AG04450 (cell line): ENCODE measurements around the gene RGS7. TPM values are rescaled to one million over a fixed set of nuclear protein-coding genes. Genes with fewer than 3 reads are reported as not detected.
"Not testable (repeated sequence)": the region's sequence is repeated elsewhere in the genome, so short reads cannot be mapped to it uniquely, and the experiment has no call there.

Source experiments
- CTCF ChIA-PET: fragments of 300-600, 350-600 bp; formaldehyde crosslinking; extraction: SDS; loops from one replicate; lab custom pipeline; 2022; ENCODE audit warnings: antibody characterized with exemption, inconsistent platforms; lab: Charles Lee
- POLR2A ChIA-PET: fragments of 350-600 bp; formaldehyde crosslinking; extraction: SDS; loops from one replicate; lab custom pipeline; 2021; ENCODE audit warnings: antibody characterized with exemption, inconsistent platforms; lab: Yijun Ruan, JAX
- DNase-seq: peaks from one replicate; pipeline ENCODE4 v3.0.0-alpha.2; 2011; ENCODE audit warnings: low read depth, low spot score
- H3K27ac ChIP-seq: one replicate; pipeline ENCODE4 v1.5.1; 2012; ENCODE audit warnings: low read depth, low read length, control low read depth
- H3K27me3 ChIP-seq: one replicate; pipeline ENCODE4 v1.6.0; 2012; ENCODE audit warnings: low read length; ENCODE audit not compliant: control insufficient read depth, insufficient read depth
- H3K4me3 ChIP-seq: 2 replicates; pipeline ENCODE4 v1.5.1; 2011; ENCODE audit warnings: mild to moderate bottlenecking, low read depth, low read length, control low read depth
- H3K9me3 ChIP-seq: 2 replicates; pipeline ENCODE4 v1.5.1; 2012; ENCODE audit warnings: low read length; ENCODE audit not compliant: control insufficient read depth, insufficient read depth
- CTCF ChIP-seq: IDR thresholded peaks from 2 replicates; pipeline ENCODE4 v1.5.1; 2011; ENCODE audit warnings: low read depth, low read length, control low read depth, inconsistent platforms
- polyA plus RNA-seq: library from polyadenylated mRNA; depleted of rRNA; stranded (reverse); fragments of >200 nt; gene quantifications from 2 replicates; pipeline ENCODE4 v1.2.3, GENCODE V29; 2011

The RGS7 gene
- polyA plus RNA-seq, 1 experiment: 0.29 TPM

- no peaks in the 10 kb centered on the region for H3K27me3 ChIP-seq
- TF ChIP-seq CTCF: no peak
- no peak overlapping the region for H3K27ac ChIP-seq
- POLR2A ChIA-PET: no interaction called here
- CTCF ChIA-PET: no interaction called here
- DNase-seq: no peak
- no peak overlapping the region for H3K4me3 ChIP-seq
- H3K9me3 ChIP-seq: peaks cover 7% of the 10 kb centered on the region
These were observed 57.7 kb downstream of the RGS7 start for GRCh38 chr1:241299347-241299746.

GRCh38 chr1:241292973-241293372 is 64.0 kb downstream of the RGS7 start:
- H3K27ac ChIP-seq: no peak overlapping the region
- H3K9me3 ChIP-seq: no peaks in the 10 kb centered on the region
- DNase-seq: no peak
- TF ChIP-seq CTCF: no peak
- no peak overlapping the region for H3K4me3 ChIP-seq
- ChIA-PET POLR2A (no interaction called here), CTCF (no interaction called here)
- no peaks in the 10 kb centered on the region for H3K27me3 ChIP-seq

GRCh38 chr1:241291548-241291947 is 65.5 kb downstream of the RGS7 start:
- POLR2A ChIA-PET, CTCF ChIA-PET, H3K27ac ChIP-seq, H3K9me3 ChIP-seq, H3K4me3 ChIP-seq, DNase-seq, H3K27me3 ChIP-seq: not testable (repeated sequence)

- Histone ChIP-seq H3K4me3 (no peak overlapping the region), H3K9me3 (peaks cover 8% of the 10 kb centered on the region; the same call in 1 of the 2 replicates), H3K27me3 (no peaks in the 10 kb centered on the region), H3K27ac (no peak overlapping the region)
- DNase-seq: no peak
- ChIA-PET CTCF (no interaction called here), POLR2A (no interaction called here)
- TF ChIP-seq CTCF: no peak
These were observed 70.5 kb downstream of the RGS7 start for GRCh38 chr1:241286486-241286885.

GRCh38 chr1:241276391-241276790 is 80.6 kb downstream of the RGS7 start:
- Histone ChIP-seq H3K27ac (no peak overlapping the region), H3K9me3 (peaks cover 7% of the 10 kb centered on the region), H3K4me3 (no peak overlapping the region), H3K27me3 (no peaks in the 10 kb centered on the region)
- POLR2A ChIA-PET: no interaction called here
- DNase-seq: no peak
- CTCF ChIA-PET: no interaction called here
- TF ChIP-seq CTCF: no peak

GRCh38 chr1:241275981-241276380 is 81.0 kb downstream of the RGS7 start:
- Histone ChIP-seq H3K27ac (no peak overlapping the region), H3K27me3 (no peaks in the 10 kb centered on the region), H3K9me3 (peaks cover 8% of the 10 kb centered on the region), H3K4me3 (no peak overlapping the region)
- no peak for TF ChIP-seq CTCF
- ChIA-PET POLR2A (no interaction called here), CTCF (no interaction called here)
- DNase-seq: no peak
